HG03521 (cell line): ENCODE data around the gene MAP4.

Source experiments
- ATAC-seq: cut with Tn5 transposase; IDR thresholded peaks from one replicate; pipeline ENCODE4 v1.9.1; 2021; ENCODE audit warnings: mild to moderate bottlenecking, moderate library complexity; ENCODE audit not compliant: unreplicated experiment

MAP4 gene

GRCh38 chr3:47974974-47975470 is 41.2 kb downstream of the MAP4 start:
- ATAC-seq: no peak

GRCh38 chr3:47971081-47971480 is 45.1 kb downstream of the MAP4 start:
- ATAC-seq: no peak

DNA sequence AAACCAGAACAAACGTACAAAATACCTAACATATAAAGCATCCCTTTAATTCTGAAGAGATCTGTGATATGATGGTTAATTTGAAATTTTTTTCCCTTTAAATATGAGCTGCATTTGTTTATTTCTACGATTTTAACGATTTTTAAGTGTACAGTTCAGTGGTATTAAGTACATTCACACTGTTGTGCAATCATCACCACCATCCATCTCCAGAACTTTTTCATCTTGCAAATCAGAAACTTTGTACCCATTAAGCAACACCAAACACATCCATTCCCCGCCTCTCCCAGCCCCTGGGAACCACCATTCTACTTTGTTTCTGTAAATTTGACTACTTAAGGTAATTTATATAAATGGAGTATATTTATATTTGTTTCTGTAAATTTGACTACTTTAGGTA is 51.5 kb downstream of the MAP4 start:
- no peak for ATAC-seq

- no peak for ATAC-seq
Measured at GRCh38 chr3:47961815-47962606, 54.2 kb downstream of the MAP4 start.

- ATAC-seq: no peak
Measured at GRCh38 chr3:47961036-47961435, 55.2 kb downstream of the MAP4 start.

DNA sequence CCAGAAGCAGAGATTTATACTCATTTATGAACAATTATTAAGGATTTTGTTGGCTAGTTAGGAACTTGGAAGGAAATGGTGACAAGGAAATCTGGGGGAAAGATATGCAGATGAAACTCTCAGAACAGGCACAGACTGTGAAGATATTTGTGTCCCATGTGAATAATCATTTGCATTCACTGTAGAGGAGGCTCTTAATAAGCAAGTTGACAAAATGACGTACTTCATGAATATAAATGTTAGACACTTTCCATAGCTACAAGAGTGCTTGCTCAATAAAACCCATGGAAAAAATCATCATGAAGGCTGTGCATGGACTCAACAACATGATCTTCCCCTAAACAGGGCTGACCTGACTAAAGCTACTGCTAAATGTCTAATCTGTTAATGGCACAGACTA is 59.7 kb downstream of the MAP4 start:
- ATAC-seq: no peak

DNA sequence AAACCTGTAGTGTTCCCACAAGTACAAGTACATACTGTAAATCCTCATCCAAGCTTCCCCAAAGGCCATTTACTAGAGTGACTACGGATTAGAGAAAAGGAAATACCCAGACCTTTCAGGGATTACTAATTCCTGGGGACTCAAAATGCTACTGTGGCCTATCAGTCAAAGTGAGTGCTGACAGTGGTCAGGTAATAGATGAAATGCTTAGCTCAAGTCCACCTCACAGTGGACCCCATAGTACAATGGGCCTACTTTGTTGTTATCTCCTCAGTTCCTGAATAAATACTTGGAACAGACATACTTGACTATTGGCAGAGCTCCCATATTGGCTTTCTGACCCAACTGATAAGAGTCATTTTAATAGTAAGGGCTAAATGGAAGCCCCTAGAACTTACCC is 61.6 kb downstream of the MAP4 start:
- ATAC-seq: no peak

DNA sequence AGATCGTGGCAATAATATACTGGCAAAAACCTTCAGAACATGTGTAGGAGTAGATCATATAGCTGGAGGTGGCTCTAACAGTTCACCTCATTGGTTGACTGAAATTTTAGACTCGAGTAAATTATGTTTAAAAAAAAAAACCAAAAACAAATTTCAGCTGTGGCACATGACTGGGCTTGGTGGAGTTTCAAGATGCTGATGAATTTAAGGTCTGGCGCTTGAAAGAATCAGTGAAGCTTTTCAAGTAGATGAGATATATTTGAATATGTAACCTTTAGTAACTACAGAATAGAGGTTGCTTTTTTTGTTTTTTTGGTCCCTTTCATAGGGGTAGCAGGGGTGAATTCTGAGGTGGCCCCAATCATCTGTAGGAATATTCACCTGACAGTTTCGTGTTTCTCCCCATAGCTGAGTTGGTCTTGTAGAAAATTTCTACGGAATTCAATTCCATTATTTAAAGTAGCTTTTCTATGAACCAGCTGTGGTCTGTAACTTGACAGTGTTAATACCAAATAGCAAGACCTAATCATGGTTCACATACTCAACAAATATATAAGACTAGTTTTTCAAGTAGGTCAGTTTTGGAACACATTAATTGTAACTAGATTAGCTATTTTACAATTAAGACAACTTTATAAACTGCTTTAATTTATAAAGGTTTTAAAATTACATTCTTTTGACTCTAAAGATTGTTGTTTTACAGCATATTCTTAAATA is 65.6 kb downstream of the MAP4 start:
- ATAC-seq: no peak

DNA sequence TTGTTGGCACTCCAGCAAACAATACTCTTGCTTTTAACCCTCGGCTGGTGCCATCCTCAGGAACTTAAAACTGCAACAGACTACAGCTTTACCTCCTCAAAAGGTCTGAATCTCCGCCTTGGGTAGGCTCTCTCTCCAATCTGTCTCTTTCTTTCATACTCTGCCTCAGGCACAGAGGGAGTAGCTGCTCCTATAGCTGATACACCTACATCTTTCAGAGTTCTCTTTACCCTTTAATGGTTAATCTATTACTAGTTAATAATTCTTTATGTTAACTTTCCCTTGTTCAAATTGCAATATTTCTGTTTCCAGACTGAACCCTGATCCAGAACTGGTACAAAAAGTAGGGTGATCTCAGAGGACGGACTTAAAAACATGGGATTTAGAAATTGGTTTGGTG is 66.2 kb downstream of the MAP4 start:
- no peak for ATAC-seq

DNA sequence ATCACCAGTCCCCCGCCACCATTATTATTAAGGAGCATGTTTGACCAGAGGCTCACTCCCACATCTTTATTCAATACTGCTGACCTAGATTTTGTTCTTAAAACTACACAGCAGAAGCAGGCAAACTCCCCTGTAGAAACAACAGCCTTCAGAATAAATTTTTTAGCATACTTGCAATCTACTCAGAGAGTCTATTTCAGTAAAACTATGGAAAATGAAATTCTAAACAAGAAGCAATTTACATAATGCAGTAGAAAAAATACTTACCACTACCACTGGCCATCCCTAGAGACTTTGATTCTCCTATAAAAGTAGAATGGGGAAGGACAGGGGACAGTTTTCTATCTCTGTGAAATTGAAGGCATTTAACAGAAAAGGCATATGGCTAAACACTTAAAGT is 76.0 kb downstream of the MAP4 start:
- ATAC-seq: no peak

GRCh38 chr3:47932421-47932820 is 83.8 kb downstream of the MAP4 start:
- no peak for ATAC-seq

DNA sequence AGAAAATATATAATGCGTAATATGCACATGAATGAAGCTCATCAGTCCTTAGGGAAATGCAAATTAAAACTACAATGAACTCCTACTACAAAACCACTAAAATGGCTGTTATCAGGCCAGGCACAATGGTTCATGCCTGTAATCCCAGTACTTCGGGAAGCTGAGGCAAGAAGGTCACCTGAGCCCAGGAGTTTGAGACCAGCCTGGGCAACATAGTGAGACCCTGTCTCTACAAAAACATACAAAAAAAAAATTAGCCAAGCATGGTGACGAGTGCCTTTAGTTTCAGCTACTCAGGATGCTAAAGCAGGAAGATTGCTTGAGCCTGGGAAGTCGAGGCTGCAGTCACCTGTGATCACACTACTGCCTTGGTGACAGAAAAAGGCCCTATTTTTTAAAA is 85.2 kb downstream of the MAP4 start:
- ATAC-seq: no peak

DNA sequence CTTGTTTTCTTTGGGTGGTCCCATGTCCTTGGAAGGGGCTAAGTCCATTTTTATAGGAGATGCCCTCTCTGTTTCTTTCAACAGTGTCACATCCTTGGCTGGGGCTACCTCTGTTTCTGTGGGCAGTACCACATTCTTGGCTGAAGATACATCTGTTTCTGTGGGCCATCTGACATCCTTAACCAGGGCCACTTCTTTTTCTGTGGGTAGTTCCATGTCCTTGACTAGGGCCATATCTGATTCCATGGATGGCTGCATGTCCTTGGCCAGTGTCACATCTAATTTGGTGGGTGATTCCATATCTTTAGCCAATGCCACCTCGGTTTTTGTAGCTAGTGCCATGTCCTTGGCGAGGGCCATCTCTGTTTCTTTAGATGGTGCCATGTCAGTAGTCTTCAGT is 99.5 kb downstream of the MAP4 start:
- ATAC-seq: no peak

- no peak for ATAC-seq
Measured at GRCh38 chr3:47916201-47916600, 100.0 kb downstream of the MAP4 start.

- no peak for ATAC-seq
Measured at GRCh38 chr3:47912006-47912504, 104.2 kb downstream of the MAP4 start.

DNA sequence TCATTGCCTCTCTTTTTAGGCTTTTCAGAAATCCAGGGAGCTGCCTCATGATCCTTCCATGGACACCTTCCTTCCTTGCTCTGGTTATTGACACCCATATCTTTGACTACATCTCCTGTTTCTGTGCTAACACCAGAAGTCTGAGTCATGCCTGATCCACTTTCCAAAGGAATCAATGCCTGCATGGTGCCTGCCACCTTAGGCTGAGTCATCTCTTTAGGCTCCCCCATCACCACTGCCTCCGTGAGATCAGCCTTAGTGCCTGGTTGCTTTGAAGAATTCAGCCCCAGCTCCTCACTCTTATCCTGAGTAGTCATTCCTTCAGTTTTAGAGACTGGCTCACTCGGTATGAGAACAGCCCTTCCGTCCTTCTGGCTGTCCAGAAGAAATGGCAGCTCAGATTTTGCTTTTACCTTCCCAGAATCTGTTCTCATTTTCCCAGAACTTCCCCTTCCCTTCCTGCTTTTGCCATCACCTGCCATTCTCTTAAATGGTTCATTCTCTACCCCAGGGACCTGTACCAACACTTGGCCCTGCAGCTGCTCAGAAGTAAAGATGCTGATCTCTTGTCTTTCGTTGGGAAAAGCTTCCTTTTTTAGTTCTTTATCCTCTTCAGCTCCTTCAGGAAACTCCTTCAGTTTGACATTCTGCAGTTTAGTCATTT is 105.3 kb downstream of the MAP4 start:
- no peak for ATAC-seq

DNA sequence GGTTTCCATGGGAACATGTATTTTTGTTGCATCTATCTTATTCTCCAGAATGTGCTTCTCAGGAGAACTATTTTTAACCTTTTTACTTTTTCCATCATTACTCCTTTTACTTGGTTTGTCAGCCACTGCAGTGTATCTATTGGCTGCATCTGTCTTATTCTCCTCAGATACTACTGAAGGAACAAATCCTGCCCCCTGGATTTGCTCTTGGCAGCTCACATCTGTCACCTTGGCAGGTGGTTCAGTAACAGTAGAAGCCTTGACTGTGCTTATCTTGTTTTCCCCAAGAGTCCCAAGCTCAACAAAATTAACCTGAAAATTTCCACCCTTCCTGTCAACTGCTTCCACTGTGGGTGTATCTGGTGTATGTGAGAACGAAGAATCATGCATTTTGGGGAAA is 106.0 kb downstream of the MAP4 start:
- no peak for ATAC-seq

GRCh38 chr3:47909607-47910006 is 106.6 kb downstream of the MAP4 start:
- ATAC-seq: no peak

GRCh38 chr3:47908744-47909143 is 107.5 kb downstream of the MAP4 start:
- no peak for ATAC-seq

DNA sequence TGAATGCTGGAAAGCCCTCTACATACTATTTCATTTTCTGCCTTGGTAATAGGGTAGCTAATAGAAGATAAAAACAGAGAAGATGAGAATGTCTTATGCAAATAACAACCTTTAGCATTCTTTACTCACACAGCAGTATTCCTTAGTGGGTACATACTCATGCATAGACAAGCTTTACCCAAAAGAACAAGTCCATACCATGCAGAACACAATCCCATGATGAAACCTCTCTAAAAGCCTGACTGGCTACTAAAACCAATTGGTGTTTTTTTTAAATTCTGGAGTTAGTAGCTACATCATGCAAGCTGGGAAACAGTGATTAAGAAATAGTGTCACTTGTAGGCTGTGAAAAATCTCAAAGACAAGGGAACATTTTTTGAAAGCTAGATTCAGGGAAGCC is 108.4 kb downstream of the MAP4 start:
- ATAC-seq: no peak

DNA sequence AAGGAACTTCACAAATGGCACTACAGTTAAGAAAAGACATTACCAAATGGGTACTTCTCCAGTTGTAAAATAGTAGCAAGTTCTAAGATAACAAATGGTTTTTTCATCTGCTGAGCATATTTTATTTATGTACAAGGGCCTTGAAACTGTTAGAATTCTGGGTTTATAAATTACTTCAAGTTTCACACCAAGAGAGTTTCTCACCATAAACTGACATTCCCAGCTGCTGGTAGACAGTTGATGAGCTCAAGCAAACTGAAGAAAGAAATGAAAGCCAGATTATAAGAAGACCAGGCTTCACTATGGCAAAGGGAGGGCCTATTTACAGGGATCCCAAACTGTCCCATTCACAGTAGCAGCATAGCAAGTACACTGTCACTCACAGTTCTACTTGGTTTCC is 113.5 kb downstream of the MAP4 start:
- ATAC-seq: no peak
